Fibroblast of skin of right biceps (primary cell): ENCODE measurements around the gene XDH.

Experiments used
- DNase-seq: peaks from one replicate; pipeline ENCODE4 v3.0.0-alpha.2; 2013

XDH gene

GRCh38 chr2:31363956-31364750, 50.4 kb downstream of the XDH start:
- no peak for DNase-seq

- no peak for DNase-seq
These were observed 52.0 kb downstream of the XDH start for GRCh38 chr2:31362581-31362980.

GRCh38 chr2:31359229-31359628, 55.3 kb downstream of the XDH start:
- DNase-seq: no peak

GRCh38 chr2:31354837-31355236, 59.7 kb downstream of the XDH start:
- DNase-seq: no peak

- peak; percentile 57 for DNase-seq
These were observed 61.4 kb downstream of the XDH start for GRCh38 chr2:31353179-31353578.

- no peak for DNase-seq
These were observed 64.9 kb downstream of the XDH start for GRCh38 chr2:31349684-31350083.

- no peak for DNase-seq
These were observed 65.4 kb downstream of the XDH start for GRCh38 chr2:31349160-31349559.

GRCh38 chr2:31348618-31349017, 65.9 kb downstream of the XDH start:
- no peak for DNase-seq

- DNase-seq: peak; percentile 64
These were observed 66.8 kb downstream of the XDH start for GRCh38 chr2:31347750-31348149.

- DNase-seq: no peak
These were observed 67.2 kb downstream of the XDH start for GRCh38 chr2:31347319-31347718.

GRCh38 chr2:31344447-31344846, 70.1 kb downstream of the XDH start:
- no peak for DNase-seq

GRCh38 chr2:31341351-31341750, 73.2 kb downstream of the XDH start:
- DNase-seq: no peak

- DNase-seq: no peak
These were observed 74.8 kb downstream of the XDH start for GRCh38 chr2:31339696-31340095.

GRCh38 chr2:31337860-31338259, 76.7 kb downstream of the XDH start:
- peak; percentile 94 for DNase-seq

GRCh38 chr2:31337197-31337596, 77.3 kb downstream of the XDH start:
- peak; percentile 84 for DNase-seq

GRCh38 chr2:31335921-31336585, 78.5 kb downstream of the XDH start:
- peak; percentile 88 for DNase-seq

GRCh38 chr2:31334311-31335026, 80.1 kb downstream of the XDH start:
- DNase-seq: peak; percentile 33

GRCh38 chr2:31333527-31334183, 80.9 kb downstream of the XDH start:
- peak; percentile 81 for DNase-seq

- no peak for DNase-seq
These were observed 81.5 kb downstream of the XDH start for GRCh38 chr2:31333046-31333445.

- no peak for DNase-seq
These were observed 82.0 kb downstream of the XDH start for GRCh38 chr2:31332521-31332920.

- no peak for DNase-seq
These were observed 83.4 kb downstream of the XDH start for GRCh38 chr2:31331156-31331555.

- DNase-seq: no peak
These were observed 85.4 kb downstream of the XDH start for GRCh38 chr2:31329081-31329625.

GRCh38 chr2:31328026-31328425, 86.5 kb downstream of the XDH start:
- no peak for DNase-seq
